H9 (cell line): ENCODE results near the gene MEPE. TPM values are rescaled to one million over a fixed set of nuclear protein-coding genes. Genes with fewer than 3 reads are reported as not detected.

Source experiments
- DNase-seq: peaks from one replicate; pipeline ENCODE4 v3.0.0-alpha.2; 2017
- H2AFZ ChIP-seq: one replicate; pipeline ENCODE4 v1.6.1; 2013; ENCODE audit warnings: mild to moderate bottlenecking, low read length, control low read depth, moderate library complexity
- H2AK5ac ChIP-seq: 2 replicates; pipeline ENCODE4 v1.6.1; 2013; ENCODE audit warnings: low read length, control low read depth, mixed read lengths; ENCODE audit not compliant: insufficient read length
- H2BK120ac ChIP-seq: one replicate; pipeline ENCODE4 v1.6.1; 2013; ENCODE audit warnings: low read depth, mild to moderate bottlenecking, low read length, control low read depth, inconsistent platforms; ENCODE audit not compliant: poor library complexity, severe bottlenecking
- H2BK12ac ChIP-seq: 2 replicates; pipeline ENCODE4 v1.6.1; 2013; ENCODE audit warnings: low read length, control low read depth, mixed read lengths, low read depth; ENCODE audit not compliant: insufficient read length
- H2BK15ac ChIP-seq: 2 replicates; pipeline ENCODE4 v1.6.1; 2013; ENCODE audit warnings: low read depth, low read length, control low read depth
- H2BK20ac ChIP-seq: one replicate; pipeline ENCODE4 v1.6.1; 2013; ENCODE audit warnings: low read depth, mild to moderate bottlenecking, low read length, control low read depth, inconsistent platforms; ENCODE audit not compliant: poor library complexity, severe bottlenecking
- H2BK5ac ChIP-seq: 2 replicates; pipeline ENCODE4 v1.6.1; 2013; ENCODE audit warnings: low read length, control low read depth, mixed read lengths; ENCODE audit not compliant: insufficient read length
- H3K14ac ChIP-seq: 2 replicates; pipeline ENCODE4 v1.6.1; 2013; ENCODE audit warnings: low read length, control low read depth; ENCODE audit not compliant: insufficient read depth
- H3K18ac ChIP-seq: 2 replicates; pipeline ENCODE4 v1.6.1; 2013; ENCODE audit warnings: low read depth, mild to moderate bottlenecking, mixed read lengths, low read length, control low read depth; ENCODE audit not compliant: insufficient read length
- H3K23ac ChIP-seq: 2 replicates; pipeline ENCODE4 v1.6.1; 2013; ENCODE audit warnings: low read length, control low read depth, mixed read lengths, low read depth; ENCODE audit not compliant: insufficient read length
- H3K23me2 ChIP-seq: 2 replicates; pipeline ENCODE4 v1.6.1; 2013; ENCODE audit warnings: low read depth, mild to moderate bottlenecking, mixed read lengths, low read length, control low read depth; ENCODE audit not compliant: insufficient read length, poor library complexity, severe bottlenecking
- H3K27ac ChIP-seq: 2 replicates; pipeline ENCODE4 v1.5.1; 2013; ENCODE audit warnings: low read length, control low read depth, mixed read lengths, low read depth; ENCODE audit not compliant: insufficient read length
- H3K27me3 ChIP-seq: 2 replicates; pipeline ENCODE4 v1.6.1; 2013; ENCODE audit warnings: low read length, control low read depth, inconsistent platforms; ENCODE audit not compliant: insufficient read depth
- H3K4ac ChIP-seq: 2 replicates; pipeline ENCODE4 v1.6.1; 2013; ENCODE audit warnings: low read depth, mild to moderate bottlenecking, control low read depth, inconsistent platforms, low read length, moderate library complexity
- H3K4me1 ChIP-seq: 2 replicates; pipeline ENCODE4 v1.6.1; 2013; ENCODE audit warnings: low read length, control low read depth, inconsistent platforms; ENCODE audit not compliant: insufficient read depth
- H3K4me2 ChIP-seq: 2 replicates; pipeline ENCODE4 v1.6.1; 2013; ENCODE audit warnings: low read length, control low read depth, mixed read lengths; ENCODE audit not compliant: insufficient read length, insufficient read depth
- H3K56ac ChIP-seq: 2 replicates; pipeline ENCODE4 v1.6.1; 2013; ENCODE audit warnings: low read depth, mild to moderate bottlenecking, mixed read lengths, low read length, control low read depth; ENCODE audit not compliant: insufficient read length
- H3K79me1 ChIP-seq: 2 replicates; pipeline ENCODE4 v1.6.1; 2013; ENCODE audit warnings: low read depth, mild to moderate bottlenecking, moderate library complexity, low read length, control low read depth, inconsistent platforms; ENCODE audit not compliant: insufficient read depth, poor library complexity, severe bottlenecking
- H3K79me2 ChIP-seq: 2 replicates; pipeline ENCODE4 v1.6.1; 2013; ENCODE audit warnings: low read length, control low read depth, inconsistent platforms; ENCODE audit not compliant: insufficient read depth
- H3K9ac ChIP-seq: 2 replicates; pipeline ENCODE4 v1.6.1; 2013; ENCODE audit warnings: low read length, control low read depth, mixed read lengths; ENCODE audit not compliant: insufficient read length; ENCODE audit errors: extremely low read depth
- H3K9me3 ChIP-seq: one replicate; pipeline ENCODE4 v1.6.1; 2013; ENCODE audit warnings: low read depth, low read length, inconsistent platforms; ENCODE audit not compliant: control insufficient read depth
- H3T11ph ChIP-seq: one replicate; pipeline ENCODE4 v1.6.1; 2013; ENCODE audit warnings: mild to moderate bottlenecking, low read length, control low read depth, inconsistent platforms
- H4K20me1 ChIP-seq: one replicate; pipeline ENCODE4 v1.6.1; 2013; ENCODE audit not compliant: control insufficient read depth, insufficient read length, insufficient read depth
- H4K5ac ChIP-seq: 2 replicates; pipeline ENCODE4 v1.6.1; 2013; ENCODE audit warnings: low read depth, mild to moderate bottlenecking, mixed read lengths, low read length, control low read depth; ENCODE audit not compliant: insufficient read length
- H4K8ac ChIP-seq: replicated peaks from 2 replicates; pipeline ENCODE4 v1.6.1; 2013; ENCODE audit warnings: low read length, control low read depth, mixed read lengths, low read depth; ENCODE audit not compliant: insufficient read length
- H4K91ac ChIP-seq: 2 replicates; pipeline ENCODE4 v1.6.1; 2013; ENCODE audit warnings: low read depth, mild to moderate bottlenecking, moderate library complexity, mixed read lengths, low read length, control low read depth; ENCODE audit not compliant: insufficient read length
- H3K27ac Mint-ChIP-seq, 3 experiments: 2 replicates in 2 of 3; 3 replicates in 1 of 3; pipeline ENCODE4 v1.8.0; 2020 to 2021; ENCODE audit warnings: mixed read lengths in 3 of 3, mild to moderate bottlenecking in 1 of 3, moderate library complexity in 1 of 3
- H3K27me3 Mint-ChIP-seq: 2 replicates; pipeline ENCODE4 v1.8.0; 2021; ENCODE audit warnings: low read depth, mild to moderate bottlenecking, moderate library complexity, mixed read lengths
- H3K36me3 Mint-ChIP-seq, 3 experiments: 2 replicates in 2 of 3; 3 replicates in 1 of 3; pipeline ENCODE4 v1.8.0; 2020 to 2021; ENCODE audit warnings: low read depth in 3 of 3, mixed read lengths in 3 of 3; ENCODE audit not compliant: insufficient read depth in 1 of 3
- H3K4me1 Mint-ChIP-seq, 2 experiments: 2 replicates each; pipeline ENCODE4 v1.8.0; 2020; ENCODE audit warnings: mixed read lengths in 2 of 2
- H3K4me3 Mint-ChIP-seq, 2 experiments: 2 replicates in 1 of 2; 3 replicates in 1 of 2; pipeline ENCODE4 v1.8.0; 2020 to 2021; ENCODE audit warnings: mild to moderate bottlenecking in 2 of 2, mixed read lengths in 2 of 2, moderate library complexity in 1 of 2
- H3K9me3 Mint-ChIP-seq, 2 experiments: 2 replicates in 1 of 2; 3 replicates in 1 of 2; pipeline ENCODE4 v1.8.0; 2020; ENCODE audit warnings: mild to moderate bottlenecking in 2 of 2, mixed read lengths in 2 of 2, moderate library complexity in 1 of 2
- WGBS: extraction: QIAGEN DNeasy Blood & Tissue Kit; methylation state at CpG from one replicate; pipeline ENCODE4 v1.1.7; 2013; ENCODE audit warnings: missing lambda C conversion rate, low lambda C conversion rate, mixed read lengths; ENCODE audit not compliant: insufficient read length; ENCODE audit errors: extremely low coverage; 5-methylcytosine and 5-hydroxymethylcytosine counted together
- total RNA-seq: library from RNA; stranded (reverse); gene quantifications from 2 replicates; pipeline ENCODE4 v1.2.1, GENCODE V29; 2021
- TF ChIP-seq, protein P1 (sequence below): fragments of 200-600 bp; sonication (generic); conservative IDR thresholded peaks from 3 replicates; pipeline ENCODE4 v1.8.0; 2021; ENCODE audit warnings: antibody characterized with exemption, mild to moderate bottlenecking

Gene MEPE
- total RNA-seq, 1 experiment from 2014 or later: not detected

DNA sequence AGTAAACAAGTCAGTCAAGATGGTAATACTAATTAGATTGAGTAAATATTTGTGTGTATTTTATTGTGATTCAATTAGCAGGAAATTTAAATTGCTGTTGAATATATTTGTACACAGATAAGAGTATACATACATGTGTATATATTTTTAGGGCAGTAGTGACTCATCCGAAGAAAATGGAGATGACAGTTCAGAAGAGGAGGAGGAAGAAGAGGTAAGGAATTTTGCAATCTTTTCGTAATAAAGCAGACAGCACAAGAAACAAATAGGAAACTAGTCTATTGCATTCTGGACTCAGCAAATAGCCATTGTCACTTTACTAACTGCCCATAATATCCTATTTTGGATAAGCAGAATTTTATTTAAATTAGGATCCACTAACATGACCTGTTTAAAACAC, 26.8 kb upstream of the MEPE start:
- Histone ChIP-seq H2BK5ac (no peak overlapping the region), H3K4me1 (no peaks in the 10 kb centered on the region), H3T11ph (no peak overlapping the region), H3K56ac (no peak overlapping the region), H4K91ac (no peak overlapping the region), H3K79me1 (no peaks in the 10 kb centered on the region), H3K79me2 (no peaks in the 10 kb centered on the region), H3K27me3 (no peaks in the 10 kb centered on the region), H2AFZ (no peak overlapping the region), H3K9me3 (no peaks in the 10 kb centered on the region), H2BK20ac (no peak overlapping the region), H3K18ac (no peak overlapping the region), H4K5ac (no peak overlapping the region), H4K20me1 (no peaks in the 10 kb centered on the region), H3K14ac (no peak overlapping the region), H3K4ac (no peak overlapping the region), H2BK12ac (no peak overlapping the region), H3K4me2 (no peak overlapping the region), H4K8ac (no peak overlapping the region), H3K9ac (no peak overlapping the region), H3K27ac (no peak overlapping the region), H2AK5ac (no peak overlapping the region), H2BK120ac (no peak overlapping the region), H2BK15ac (no peak overlapping the region), H3K23me2 (no peaks in the 10 kb centered on the region), H3K23ac (no peak overlapping the region)
- Mint-ChIP-seq H3K4me1 (no peaks in the 10 kb centered on the region; a peak in 1 of 4 replicates), H3K4me3 (no peak overlapping the region), H3K27me3 (no peaks in the 10 kb centered on the region; the same call in 1 of the 2 replicates), H3K27ac (no peak overlapping the region), H3K9me3 (no peaks in the 10 kb centered on the region), H3K36me3 (peaks cover 0 to 2% (median 0%) of the 10 kb centered on the region in 3 experiments; a peak in 2 of 7 replicates)
- DNase-seq: no peak
- TF ChIP-seq, protein P1, sequence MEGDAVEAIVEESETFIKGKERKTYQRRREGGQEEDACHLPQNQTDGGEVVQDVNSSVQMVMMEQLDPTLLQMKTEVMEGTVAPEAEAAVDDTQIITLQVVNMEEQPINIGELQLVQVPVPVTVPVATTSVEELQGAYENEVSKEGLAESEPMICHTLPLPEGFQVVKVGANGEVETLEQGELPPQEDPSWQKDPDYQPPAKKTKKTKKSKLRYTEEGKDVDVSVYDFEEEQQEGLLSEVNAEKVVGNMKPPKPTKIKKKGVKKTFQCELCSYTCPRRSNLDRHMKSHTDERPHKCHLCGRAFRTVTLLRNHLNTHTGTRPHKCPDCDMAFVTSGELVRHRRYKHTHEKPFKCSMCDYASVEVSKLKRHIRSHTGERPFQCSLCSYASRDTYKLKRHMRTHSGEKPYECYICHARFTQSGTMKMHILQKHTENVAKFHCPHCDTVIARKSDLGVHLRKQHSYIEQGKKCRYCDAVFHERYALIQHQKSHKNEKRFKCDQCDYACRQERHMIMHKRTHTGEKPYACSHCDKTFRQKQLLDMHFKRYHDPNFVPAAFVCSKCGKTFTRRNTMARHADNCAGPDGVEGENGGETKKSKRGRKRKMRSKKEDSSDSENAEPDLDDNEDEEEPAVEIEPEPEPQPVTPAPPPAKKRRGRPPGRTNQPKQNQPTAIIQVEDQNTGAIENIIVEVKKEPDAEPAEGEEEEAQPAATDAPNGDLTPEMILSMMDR: no peak
- WGBS: no CpG with 5 or more reads among the region's 2 CpGs
